RPMI7951 (cell line): ENCODE measurements around the gene ENDOV. TPM values are rescaled to one million over a fixed set of nuclear protein-coding genes. Genes with fewer than 3 reads are reported as not detected.

ENCODE experiments used
- DNase-seq: peaks from one replicate; pipeline ENCODE4 v3.0.0-alpha.2; 2012; ENCODE audit warnings: low read depth
- total RNA-seq: library from RNA; depleted of rRNA; stranded (reverse); fragments of >200 nt; shearing (Covaris generic); gene quantifications from 2 replicates; pipeline ENCODE4 v1.2.3, GENCODE V29; 2014; rRNA removed

The ENDOV gene
- total RNA-seq, 1 experiment from 2014 or later: 10.5 TPM

- no peak for DNase-seq
Measured at GRCh38 chr17:80485846-80486245, 70.9 kb downstream of the ENDOV start.

GRCh38 chr17:80486692-80487091, 71.7 kb downstream of the ENDOV start:
- DNase-seq: no peak

- DNase-seq: no peak
Measured at GRCh38 chr17:80487511-80487910, 72.5 kb downstream of the ENDOV start.

Other genes with a start within 250 kb of the ENDOV start
- 0.20 TPM in 1 of 2 replicates, not detected in the other for gene CARD14, start 245.1 kb upstream of the ENDOV start, total RNA-seq
- gene SGSH, start 194.8 kb upstream of the ENDOV start, total RNA-seq: 6.4 and 7.4 TPM in 2 replicates
- gene SLC26A11, start 194.7 kb upstream of the ENDOV start, total RNA-seq: 2.0 and 2.2 TPM in 2 replicates
- 23.5 and 23.8 TPM in 2 replicates for gene RNF213, start 154.3 kb upstream of the ENDOV start, total RNA-seq
- gene NPTX1, start 61.4 kb downstream of the ENDOV start, total RNA-seq: 2.5 and 4.6 TPM in 2 replicates
- gene RPTOR, start 129.7 kb downstream of the ENDOV start, total RNA-seq: 9.2 and 10.1 TPM in 2 replicates